ENCODE data around the gene MPPE1.

MPPE1 gene

DNA sequence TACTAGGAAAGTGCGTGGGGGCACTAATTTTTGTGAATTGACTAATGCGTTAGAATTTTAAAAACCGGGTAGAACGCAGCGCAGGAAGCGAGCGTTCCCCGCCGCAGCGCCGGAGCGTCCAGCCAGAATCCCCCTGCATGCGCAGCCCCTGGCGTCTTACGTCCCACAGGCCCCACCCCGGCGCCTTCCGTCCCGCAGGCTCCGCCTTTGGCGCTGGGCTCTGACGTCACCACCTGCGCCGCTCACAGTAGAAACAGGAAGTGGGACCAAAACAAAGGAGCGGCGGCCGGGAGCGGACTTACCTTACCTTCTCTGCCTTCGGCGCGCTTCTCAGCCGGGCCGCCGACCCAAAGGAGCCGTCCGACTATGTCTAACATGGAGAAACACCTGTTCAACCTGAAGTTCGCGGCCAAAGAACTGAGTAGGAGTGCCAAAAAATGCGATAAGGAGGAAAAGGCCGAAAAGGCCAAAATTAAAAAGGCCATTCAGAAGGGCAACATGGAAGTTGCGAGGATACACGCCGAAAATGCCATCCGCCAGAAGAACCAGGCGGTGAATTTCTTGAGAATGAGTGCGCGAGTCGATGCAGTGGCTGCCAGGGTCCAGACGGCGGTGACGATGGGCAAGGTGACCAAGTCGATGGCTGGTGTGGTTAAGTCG lies 56.8 kb downstream of the MPPE1 start, which contains the start of gene CHMP1B:
TSS of gene CHMP1B (plus strand) at position 268 of the 660 bp plus-strand sequence. CDS start at position 367, 99 bp downstream.
- peaks cover 16% of the 10 kb centered on the region for H3K4me1 ChIP-seq (ENCODE audit: control insufficient read depth, insufficient read depth, low read length)
- H3K27ac ChIP-seq (ENCODE audit: low read length), result peak within 1 kb of the TSS; percentile 97
- H3K27me3 ChIP-seq (ENCODE audit: control insufficient read depth in 1 of 2, insufficient read depth in 2 of 2, low read length in 2 of 2), result no peaks in the 10 kb centered on the region
- no peaks in the 10 kb centered on the region for H3K9me3 ChIP-seq (ENCODE audit: control insufficient read depth in 2 of 2, low read length in 2 of 2)
- peak within 1 kb of the TSS; percentile 96 to 100 for H3K4me3 ChIP-seq (ENCODE audit: low read length in 2 of 2)
- peak within 1 kb of the TSS; percentile 90 to 100 for H3K9ac ChIP-seq (ENCODE audit: low read length in 2 of 2)
- no peaks in the 10 kb centered on the region for H3K36me3 ChIP-seq (ENCODE audit: control insufficient read depth in 2 of 2, insufficient read depth in 2 of 2, low read length in 2 of 2)

DNA sequence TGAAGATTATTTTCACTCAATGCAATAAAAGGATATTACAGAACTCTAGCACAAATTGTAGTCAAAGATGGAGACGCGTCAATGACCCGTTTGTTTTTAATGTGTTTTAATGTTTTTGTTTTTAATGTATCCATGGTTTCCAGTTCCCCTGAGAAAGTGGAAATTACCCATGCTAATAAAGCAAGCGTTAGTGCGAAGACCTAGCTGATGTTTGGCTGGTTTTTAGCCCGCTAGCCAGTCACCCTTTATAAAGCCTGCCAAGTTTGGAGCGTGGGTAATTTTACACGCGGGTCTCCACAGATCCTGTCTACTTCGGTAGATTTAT lies 57.3 kb downstream of the MPPE1 start:
- Histone ChIP-seq H3K36me3 (ENCODE audit: control insufficient read depth in 2 of 2, insufficient read depth in 2 of 2, low read length in 2 of 2) (no peaks in the 10 kb centered on the region), H3K9ac (ENCODE audit: low read length in 2 of 2) (peak overlapping the region; percentile 90 to 100), H3K4me1 (ENCODE audit: control insufficient read depth, insufficient read depth, low read length) (peaks cover 16% of the 10 kb centered on the region), H3K27ac (ENCODE audit: low read length) (peak overlapping the region; percentile 97), H3K9me3 (ENCODE audit: control insufficient read depth in 2 of 2, low read length in 2 of 2) (no peaks in the 10 kb centered on the region), H3K27me3 (ENCODE audit: control insufficient read depth in 1 of 2, insufficient read depth in 2 of 2, low read length in 2 of 2) (no peaks in the 10 kb centered on the region), H3K4me3 (ENCODE audit: low read length in 2 of 2) (peak overlapping the region; percentile 96 to 100)

DNA sequence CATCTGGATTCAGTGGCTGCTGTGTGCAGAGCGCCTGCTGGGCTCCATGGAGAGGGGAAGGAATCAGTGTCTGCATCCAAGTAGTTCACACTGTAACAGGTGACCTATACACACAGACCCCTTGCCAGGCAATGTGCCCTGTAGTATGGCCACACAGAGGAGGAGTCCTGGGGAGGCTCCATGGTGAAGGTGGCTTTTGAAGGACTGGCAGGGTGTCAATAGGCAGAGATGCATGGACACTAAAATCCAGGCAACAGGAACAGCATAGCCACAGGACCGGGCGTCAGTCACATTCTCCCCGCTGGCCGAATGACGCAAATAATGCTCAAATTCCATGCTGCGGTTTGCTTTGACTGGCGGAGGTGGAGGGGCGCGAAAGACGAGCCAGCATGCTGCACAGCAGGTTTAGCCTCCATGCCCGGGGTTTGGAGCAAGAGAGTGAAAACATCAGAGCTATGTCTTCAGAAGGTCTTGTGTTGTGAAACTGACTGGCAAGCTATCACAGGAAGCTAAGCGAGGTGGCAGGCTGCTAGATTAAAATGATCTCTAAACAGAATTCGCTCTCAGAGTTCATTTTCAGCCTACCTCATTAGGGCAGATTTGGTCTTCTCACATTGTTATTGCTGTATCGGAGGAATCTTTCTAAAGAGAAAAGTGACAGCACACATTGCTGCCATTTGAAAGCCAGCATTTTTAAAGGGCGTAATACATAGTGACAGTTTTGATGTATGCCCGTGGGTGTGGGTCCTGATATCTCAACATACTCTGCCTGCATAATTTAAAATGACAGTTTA lies 58.1 kb downstream of the MPPE1 start:
- Histone ChIP-seq H3K9me3 (ENCODE audit: control insufficient read depth in 2 of 2, low read length in 2 of 2) (no peaks in the 10 kb centered on the region), H3K27ac (ENCODE audit: low read length) (peak overlapping the region; percentile 97), H3K4me1 (ENCODE audit: control insufficient read depth, insufficient read depth, low read length) (peaks cover 16% of the 10 kb centered on the region), H3K4me3 (ENCODE audit: low read length in 2 of 2) (peak overlapping the region; percentile 96 to 100), H3K27me3 (ENCODE audit: control insufficient read depth in 1 of 2, insufficient read depth in 2 of 2, low read length in 2 of 2) (no peaks in the 10 kb centered on the region), H3K9ac (ENCODE audit: low read length in 2 of 2) (peak overlapping the region; percentile 90 to 100), H3K36me3 (ENCODE audit: control insufficient read depth in 2 of 2, insufficient read depth in 2 of 2, low read length in 2 of 2) (no peaks in the 10 kb centered on the region)

DNA sequence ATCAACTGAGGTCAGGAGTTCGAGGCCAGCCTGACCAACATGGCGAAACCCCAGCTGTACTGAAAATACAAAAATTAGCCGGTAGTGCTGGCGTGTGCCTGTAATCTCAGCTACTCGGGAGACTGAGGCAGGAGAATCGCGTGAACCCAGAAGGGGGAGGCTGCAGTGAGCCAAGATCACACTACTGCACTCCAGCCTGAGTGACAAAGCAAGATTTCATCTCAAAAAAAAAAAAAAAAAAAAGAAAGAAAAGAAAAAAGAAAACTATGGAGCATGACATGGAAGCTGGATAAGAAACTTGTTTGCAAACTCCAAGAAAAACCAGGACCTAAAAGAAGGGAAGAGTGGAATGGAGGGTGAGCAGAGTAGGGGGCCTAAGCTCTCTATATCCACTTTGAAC lies 58.8 kb downstream of the MPPE1 start:
- Histone ChIP-seq H3K27me3 (ENCODE audit: control insufficient read depth in 1 of 2, insufficient read depth in 2 of 2, low read length in 2 of 2) (no peaks in the 10 kb centered on the region), H3K36me3 (ENCODE audit: control insufficient read depth in 2 of 2, insufficient read depth in 2 of 2, low read length in 2 of 2) (no peaks in the 10 kb centered on the region), H3K4me1 (ENCODE audit: control insufficient read depth, insufficient read depth, low read length) (peaks cover 16% of the 10 kb centered on the region), H3K9ac (ENCODE audit: low read length in 2 of 2) (peak overlapping the region; percentile 90 to 100), H3K4me3 (ENCODE audit: low read length in 2 of 2) (peak overlapping the region in 1 of 2 donors; percentile 96), H3K27ac (ENCODE audit: low read length) (peak overlapping the region; percentile 97), H3K9me3 (ENCODE audit: control insufficient read depth in 2 of 2, low read length in 2 of 2) (no peaks in the 10 kb centered on the region)

DNA sequence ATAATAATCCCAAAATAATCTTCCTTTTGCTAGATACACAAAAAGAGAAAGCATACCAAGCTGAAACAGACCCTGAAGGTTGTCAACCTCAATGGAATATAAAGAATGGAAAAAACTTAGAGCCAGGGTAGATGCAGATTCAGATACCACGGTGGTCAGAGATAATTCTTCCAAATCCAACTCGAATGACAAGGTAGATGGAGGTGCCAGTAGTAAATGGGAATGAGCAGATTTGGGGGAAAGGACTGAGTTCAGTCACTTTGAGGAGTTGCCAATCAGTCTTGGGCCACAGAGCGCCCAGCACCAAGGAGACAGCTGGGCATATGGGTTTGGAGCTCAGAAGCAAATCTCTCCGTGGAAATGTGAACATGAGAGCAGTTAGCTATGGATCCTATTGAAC lies 60.3 kb downstream of the MPPE1 start:
- H3K27me3 ChIP-seq (ENCODE audit: control insufficient read depth in 1 of 2, insufficient read depth in 2 of 2, low read length in 2 of 2), result no peaks in the 10 kb centered on the region
- no peak overlapping the region for H3K27ac ChIP-seq (ENCODE audit: low read length)
- H3K4me3 ChIP-seq (ENCODE audit: low read length in 2 of 2), result no peak overlapping the region
- peaks cover 5% of the 10 kb centered on the region for H3K4me1 ChIP-seq (ENCODE audit: control insufficient read depth, insufficient read depth, low read length)
- no peaks in the 10 kb centered on the region for H3K9me3 ChIP-seq (ENCODE audit: control insufficient read depth in 2 of 2, low read length in 2 of 2)
- no peaks in the 10 kb centered on the region for H3K36me3 ChIP-seq (ENCODE audit: control insufficient read depth in 2 of 2, insufficient read depth in 2 of 2, low read length in 2 of 2)
- H3K9ac ChIP-seq (ENCODE audit: low read length in 2 of 2), result no peak overlapping the region

DNA sequence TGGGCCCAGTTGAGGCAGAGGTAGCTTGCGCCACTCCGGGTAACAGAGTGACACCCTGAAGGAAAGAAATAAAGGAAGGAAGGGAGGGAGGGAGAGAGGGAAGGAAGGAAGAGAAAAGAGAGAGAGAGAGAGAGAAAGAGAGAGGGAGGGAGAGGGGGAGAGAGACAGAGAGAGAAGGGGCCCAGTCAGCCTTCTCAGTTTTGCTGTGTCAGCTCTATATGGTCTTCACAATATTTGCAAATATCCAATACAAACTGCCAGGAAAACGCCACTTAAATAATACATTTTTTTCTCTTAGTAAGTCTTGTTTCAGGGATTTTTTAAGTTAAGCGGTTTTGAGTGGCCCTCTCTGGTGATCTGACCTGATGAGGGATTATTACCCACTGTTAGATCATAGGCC lies 62.5 kb downstream of the MPPE1 start:
- Histone ChIP-seq H3K27ac (ENCODE audit: low read length) (no peak overlapping the region), H3K9ac (ENCODE audit: low read length in 2 of 2) (no peak overlapping the region), H3K9me3 (ENCODE audit: control insufficient read depth in 2 of 2, low read length in 2 of 2) (no peaks in the 10 kb centered on the region), H3K36me3 (ENCODE audit: control insufficient read depth in 2 of 2, insufficient read depth in 2 of 2, low read length in 2 of 2) (no peaks in the 10 kb centered on the region), H3K4me3 (ENCODE audit: low read length in 2 of 2) (no peak overlapping the region), H3K4me1 (ENCODE audit: control insufficient read depth, insufficient read depth, low read length) (peaks cover 5% of the 10 kb centered on the region), H3K27me3 (ENCODE audit: control insufficient read depth in 1 of 2, insufficient read depth in 2 of 2, low read length in 2 of 2) (no peaks in the 10 kb centered on the region)

DNA sequence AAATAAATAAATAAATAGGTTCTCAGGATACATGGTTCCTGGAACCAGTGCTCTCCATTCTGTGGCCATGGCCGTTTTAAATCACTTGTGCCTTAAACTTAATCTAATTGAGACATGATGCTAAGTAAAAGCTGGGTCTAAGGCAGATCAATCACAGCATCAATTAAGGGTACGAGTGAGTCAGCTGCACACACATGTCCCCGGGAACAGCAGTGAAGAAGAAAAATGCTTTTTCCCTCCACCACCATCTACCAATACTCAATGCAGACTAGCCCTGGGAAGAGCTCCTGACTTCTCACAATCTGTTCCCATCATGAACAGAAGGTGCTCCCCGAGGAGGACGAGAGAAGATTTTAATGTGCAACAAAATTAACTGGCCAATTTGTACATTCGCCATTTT lies 63.7 kb downstream of the MPPE1 start:
- H3K9me3 ChIP-seq (ENCODE audit: control insufficient read depth in 2 of 2, low read length in 2 of 2), result no peaks in the 10 kb centered on the region
- H3K36me3 ChIP-seq (ENCODE audit: control insufficient read depth in 2 of 2, insufficient read depth in 2 of 2, low read length in 2 of 2), result no peaks in the 10 kb centered on the region
- no peak overlapping the region for H3K9ac ChIP-seq (ENCODE audit: low read length in 2 of 2)
- H3K27me3 ChIP-seq (ENCODE audit: control insufficient read depth in 1 of 2, insufficient read depth in 2 of 2, low read length in 2 of 2), result no peaks in the 10 kb centered on the region
- H3K27ac ChIP-seq (ENCODE audit: low read length), result no peak overlapping the region
- no peaks in the 10 kb centered on the region for H3K4me1 ChIP-seq (ENCODE audit: control insufficient read depth, insufficient read depth, low read length)
- no peak overlapping the region for H3K4me3 ChIP-seq (ENCODE audit: low read length in 2 of 2)

DNA sequence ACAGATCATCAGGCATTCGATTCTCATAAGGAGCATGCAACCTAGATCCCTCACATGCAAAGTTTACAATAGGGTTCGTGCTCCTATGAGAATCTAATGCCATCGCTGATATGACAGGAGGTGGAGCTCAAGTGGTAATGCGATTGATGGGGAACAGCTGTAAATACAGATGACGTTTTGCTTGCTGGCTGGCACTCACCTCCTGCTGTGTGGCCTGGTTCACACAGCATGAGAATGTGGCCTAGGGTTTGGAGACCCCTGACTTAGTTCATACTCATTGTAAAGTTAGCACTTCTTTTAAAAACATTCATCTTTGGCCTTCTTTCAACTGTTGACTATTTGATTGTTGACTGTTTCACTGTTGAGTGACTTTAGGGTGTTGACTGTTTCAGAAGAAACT lies 65.6 kb downstream of the MPPE1 start:
- no peak overlapping the region for H3K4me3 ChIP-seq (ENCODE audit: low read length in 2 of 2)
- no peaks in the 10 kb centered on the region for H3K36me3 ChIP-seq (ENCODE audit: control insufficient read depth in 2 of 2, insufficient read depth in 2 of 2, low read length in 2 of 2)
- no peak overlapping the region for H3K27ac ChIP-seq (ENCODE audit: low read length)
- H3K4me1 ChIP-seq (ENCODE audit: control insufficient read depth, insufficient read depth, low read length), result no peaks in the 10 kb centered on the region
- H3K27me3 ChIP-seq (ENCODE audit: control insufficient read depth in 1 of 2, insufficient read depth in 2 of 2, low read length in 2 of 2), result no peaks in the 10 kb centered on the region
- no peak overlapping the region for H3K9ac ChIP-seq (ENCODE audit: low read length in 2 of 2)
- H3K9me3 ChIP-seq (ENCODE audit: control insufficient read depth in 2 of 2, low read length in 2 of 2), result no peaks in the 10 kb centered on the region

DNA sequence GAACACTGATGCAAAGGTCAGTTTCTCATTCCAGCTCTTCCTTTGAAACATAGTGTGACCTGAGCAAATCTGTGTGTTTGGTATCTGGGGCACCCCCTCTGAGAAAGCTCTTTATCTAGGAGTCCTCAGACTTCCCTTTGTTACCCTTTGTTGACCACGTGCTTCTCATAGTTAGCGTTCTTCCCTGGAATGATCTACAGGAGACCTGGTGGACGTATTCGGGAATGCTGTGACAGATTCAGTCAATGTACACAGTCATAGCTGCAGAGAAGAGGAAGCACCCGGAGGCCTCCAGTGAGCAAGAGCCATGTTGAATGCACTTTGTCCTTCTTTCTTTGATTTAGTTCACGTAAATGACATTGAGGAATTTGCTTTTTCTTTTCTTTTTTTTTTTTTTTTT lies 67.6 kb downstream of the MPPE1 start:
- no peaks in the 10 kb centered on the region for H3K4me1 ChIP-seq (ENCODE audit: control insufficient read depth, insufficient read depth, low read length)
- no peaks in the 10 kb centered on the region for H3K36me3 ChIP-seq (ENCODE audit: control insufficient read depth in 2 of 2, insufficient read depth in 2 of 2, low read length in 2 of 2)
- H3K27me3 ChIP-seq (ENCODE audit: control insufficient read depth in 1 of 2, insufficient read depth in 2 of 2, low read length in 2 of 2), result no peaks in the 10 kb centered on the region
- H3K9ac ChIP-seq (ENCODE audit: low read length in 2 of 2), result no peak overlapping the region
- H3K27ac ChIP-seq (ENCODE audit: low read length), result no peak overlapping the region
- H3K4me3 ChIP-seq (ENCODE audit: low read length in 2 of 2), result no peak overlapping the region
- no peaks in the 10 kb centered on the region for H3K9me3 ChIP-seq (ENCODE audit: control insufficient read depth in 2 of 2, low read length in 2 of 2)

DNA sequence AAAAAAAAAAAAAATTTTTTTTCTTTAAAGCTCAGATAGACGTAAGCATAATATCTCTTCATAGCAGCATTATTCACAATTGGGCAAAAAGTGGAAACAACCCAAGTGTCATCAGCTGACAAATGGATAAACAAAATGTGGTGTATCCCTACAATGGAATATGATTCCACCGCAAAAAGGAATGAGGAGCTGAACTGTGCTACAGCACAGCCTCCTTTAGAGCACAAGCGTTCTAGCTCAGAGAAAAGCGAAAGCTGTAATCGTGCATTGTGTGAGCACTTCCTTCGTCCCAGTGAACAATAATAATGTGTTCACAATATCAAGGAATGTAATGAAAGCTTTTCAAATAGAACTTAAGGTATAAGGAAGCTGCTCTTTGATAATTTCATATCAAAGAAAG lies 68.6 kb downstream of the MPPE1 start:
- no peaks in the 10 kb centered on the region for H3K9me3 ChIP-seq (ENCODE audit: control insufficient read depth in 2 of 2, low read length in 2 of 2)
- H3K27me3 ChIP-seq (ENCODE audit: control insufficient read depth in 1 of 2, insufficient read depth in 2 of 2, low read length in 2 of 2), result no peaks in the 10 kb centered on the region
- H3K9ac ChIP-seq (ENCODE audit: low read length in 2 of 2), result no peak overlapping the region
- no peak overlapping the region for H3K4me3 ChIP-seq (ENCODE audit: low read length in 2 of 2)
- no peaks in the 10 kb centered on the region for H3K4me1 ChIP-seq (ENCODE audit: control insufficient read depth, insufficient read depth, low read length)
- H3K27ac ChIP-seq (ENCODE audit: low read length), result no peak overlapping the region
- no peaks in the 10 kb centered on the region for H3K36me3 ChIP-seq (ENCODE audit: control insufficient read depth in 2 of 2, insufficient read depth in 2 of 2, low read length in 2 of 2)

DNA sequence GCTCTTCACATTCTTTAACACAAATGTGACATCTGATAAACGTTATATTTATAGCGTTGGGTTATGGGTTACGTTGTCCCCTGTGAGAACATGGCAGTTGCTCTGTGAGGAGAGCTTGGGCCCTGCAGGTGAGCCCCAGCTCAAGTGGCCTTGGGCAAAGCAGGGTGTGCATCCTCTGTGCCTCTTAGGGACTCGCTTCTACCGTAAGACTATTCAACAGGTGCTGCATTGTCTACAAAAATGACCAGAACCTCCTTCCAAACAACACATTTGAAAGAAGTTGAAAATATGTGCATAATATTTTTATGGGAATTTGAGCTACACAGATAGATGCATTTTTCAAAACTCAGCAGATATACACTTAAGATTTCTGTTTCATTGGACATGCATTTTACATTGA lies 73.3 kb downstream of the MPPE1 start:
- no peaks in the 10 kb centered on the region for H3K4me1 ChIP-seq (ENCODE audit: control insufficient read depth, insufficient read depth, low read length)
- H3K9me3 ChIP-seq (ENCODE audit: control insufficient read depth in 2 of 2, low read length in 2 of 2), result no peaks in the 10 kb centered on the region
- no peaks in the 10 kb centered on the region for H3K36me3 ChIP-seq (ENCODE audit: control insufficient read depth in 2 of 2, insufficient read depth in 2 of 2, low read length in 2 of 2)
- H3K4me3 ChIP-seq (ENCODE audit: low read length in 2 of 2), result no peak overlapping the region
- no peak overlapping the region for H3K27ac ChIP-seq (ENCODE audit: low read length)
- no peak overlapping the region for H3K9ac ChIP-seq (ENCODE audit: low read length in 2 of 2)
- H3K27me3 ChIP-seq (ENCODE audit: control insufficient read depth in 1 of 2, insufficient read depth in 2 of 2, low read length in 2 of 2), result no peaks in the 10 kb centered on the region

Measured in stomach smooth muscle (tissue), 2 donors.